Activated CD4-positive, alpha-beta T cell treated with anti-CD3 and anti-CD28 coated beads for 1 hour (primary cell): ENCODE measurements around the gene THEMIS.
"Not testable (repeated sequence)": the region's sequence is repeated elsewhere in the genome, so short reads cannot be mapped to it uniquely, and the experiment has no call there.

ENCODE experiments used
- DNase-seq: peaks from one replicate; pipeline ENCODE4 v3.0.0-alpha.2; 2020

Gene THEMIS

GRCh38 chr6:127716465-127716864, 184.4 kb downstream of the THEMIS start:
- no peak for DNase-seq

DNA sequence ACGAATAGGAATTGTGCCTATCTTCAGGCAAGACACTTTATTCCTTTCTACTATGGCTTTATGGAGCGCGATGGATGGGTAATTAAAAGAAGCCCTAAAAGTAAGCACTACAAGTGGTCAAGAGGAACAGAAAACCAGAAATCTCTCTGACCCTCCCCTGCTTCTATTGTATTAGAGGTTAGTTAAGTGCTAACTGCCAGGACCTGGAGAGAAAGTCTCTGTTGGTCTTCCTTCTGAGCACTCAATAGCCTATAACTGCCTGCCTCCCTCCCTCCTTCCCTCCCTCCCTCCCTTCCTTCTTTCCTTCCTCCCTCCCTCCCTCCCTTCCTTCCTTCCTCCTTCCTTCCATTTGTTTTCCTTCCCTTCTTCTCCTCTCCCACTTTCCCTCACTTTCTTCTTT, 190.2 kb downstream of the THEMIS start:
- no peak for DNase-seq

- no peak for DNase-seq
Measured at GRCh38 chr6:127706216-127706615, 194.6 kb downstream of the THEMIS start.

GRCh38 chr6:127695108-127695507, 205.8 kb downstream of the THEMIS start:
- no peak for DNase-seq

DNA sequence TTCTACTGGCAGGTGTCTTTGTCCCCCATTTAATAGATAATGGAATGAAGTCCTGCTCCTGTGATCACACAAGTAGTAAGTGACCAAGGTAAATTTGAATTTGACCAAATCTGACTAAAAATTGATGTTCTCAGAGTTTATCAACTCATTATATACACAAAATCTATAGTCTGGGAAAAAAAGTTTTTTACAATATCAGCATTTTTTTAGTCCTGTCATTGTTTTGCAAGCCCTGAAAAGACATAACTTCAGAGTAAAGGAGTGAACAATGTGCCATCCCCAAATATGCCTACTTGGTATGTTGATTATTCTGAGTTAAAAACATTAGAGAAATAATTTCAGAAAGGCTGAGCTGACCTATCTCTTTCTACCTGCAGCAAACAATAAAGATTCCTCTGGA, 209.7 kb downstream of the THEMIS start:
- DNase-seq: no peak

DNA sequence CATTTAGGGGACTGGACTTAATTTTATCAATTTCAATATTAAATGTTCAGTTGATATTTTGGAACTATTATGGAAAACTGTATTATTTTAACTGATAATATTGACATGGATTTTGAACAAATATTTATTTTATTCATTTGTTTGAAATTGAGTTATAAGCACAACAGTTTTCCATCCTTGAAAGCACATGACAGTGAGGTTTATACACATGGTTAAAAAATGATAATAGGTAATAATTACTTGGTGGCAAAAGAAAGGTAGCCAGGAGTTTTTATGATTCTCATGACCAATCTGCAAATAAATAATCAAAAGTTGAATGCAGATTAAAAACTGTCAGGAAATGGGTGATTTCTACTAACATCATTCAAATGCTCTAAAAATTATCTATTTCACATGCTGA, 210.3 kb downstream of the THEMIS start:
- no peak for DNase-seq

GRCh38 chr6:127690092-127690491, 210.8 kb downstream of the THEMIS start:
- DNase-seq: no peak

DNA sequence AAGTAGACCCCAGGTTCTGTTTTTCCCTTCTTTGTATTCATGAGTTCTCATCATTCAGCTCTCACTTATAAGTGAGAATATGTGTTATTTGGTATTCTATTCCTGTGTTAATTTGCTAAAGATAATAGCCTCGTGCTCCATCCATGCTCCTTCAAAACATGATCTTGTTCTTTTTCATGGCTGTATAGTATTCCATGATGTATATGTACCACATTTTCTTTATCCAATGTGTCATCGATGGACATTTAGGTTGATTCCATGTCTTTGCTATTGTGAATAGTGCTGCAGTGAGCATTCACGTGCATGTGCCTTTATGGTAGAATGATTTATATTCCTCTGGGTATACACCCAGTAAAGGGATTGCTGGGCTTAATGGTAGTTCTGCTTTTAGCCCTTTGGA, 213.4 kb downstream of the THEMIS start:
- not testable (repeated sequence) for DNase-seq

DNA sequence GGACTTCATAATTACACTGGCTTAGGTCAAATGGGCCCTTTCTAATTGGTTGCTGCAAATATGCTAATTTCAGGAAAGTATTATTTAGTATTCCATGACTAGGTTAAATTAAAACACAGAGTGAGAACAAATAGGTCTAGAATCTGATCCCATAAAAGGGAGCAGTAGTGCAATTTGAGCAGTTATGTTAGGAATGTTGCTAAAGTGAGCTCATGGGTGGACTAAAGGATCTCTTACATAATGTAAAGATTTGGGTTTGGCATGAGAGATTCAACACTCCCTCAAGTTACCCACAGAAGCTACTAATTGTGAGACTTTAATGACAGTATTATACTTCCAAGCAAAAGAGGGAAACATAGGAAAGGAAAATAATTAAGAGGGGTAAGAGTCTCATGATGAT, 214.8 kb downstream of the THEMIS start:
- no peak for DNase-seq

GRCh38 chr6:127684501-127684900, 216.4 kb downstream of the THEMIS start:
- DNase-seq: no peak
